ENCODE data around the gene PLEKHN1.
"Not testable (repeated sequence)": the region's sequence is repeated elsewhere in the genome, so short reads cannot be mapped to it uniquely, and the experiment has no call there.

PLEKHN1 gene

DNA sequence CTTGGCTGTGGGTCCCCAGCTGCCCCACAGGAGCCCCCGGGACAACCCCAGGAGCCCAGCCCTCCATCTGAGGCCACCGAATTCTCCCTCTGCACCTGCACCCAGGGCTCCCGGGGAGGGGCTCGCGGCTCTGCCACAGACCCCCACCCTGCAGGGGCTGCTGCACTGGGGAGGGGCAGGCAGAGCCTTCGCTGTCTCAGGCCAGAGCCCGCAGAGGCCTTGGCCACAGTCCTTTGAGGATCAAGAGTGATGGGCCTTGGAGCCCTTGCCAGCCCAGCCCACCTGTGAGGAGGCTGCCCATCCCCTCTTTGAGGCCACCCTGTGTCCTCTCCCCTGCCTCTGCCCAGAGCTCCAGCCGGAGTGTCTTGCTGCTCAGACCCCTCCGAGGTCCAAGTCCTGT lies 9.1 kb downstream of the PLEKHN1 start:
- DNase-seq, result no peak

DNA sequence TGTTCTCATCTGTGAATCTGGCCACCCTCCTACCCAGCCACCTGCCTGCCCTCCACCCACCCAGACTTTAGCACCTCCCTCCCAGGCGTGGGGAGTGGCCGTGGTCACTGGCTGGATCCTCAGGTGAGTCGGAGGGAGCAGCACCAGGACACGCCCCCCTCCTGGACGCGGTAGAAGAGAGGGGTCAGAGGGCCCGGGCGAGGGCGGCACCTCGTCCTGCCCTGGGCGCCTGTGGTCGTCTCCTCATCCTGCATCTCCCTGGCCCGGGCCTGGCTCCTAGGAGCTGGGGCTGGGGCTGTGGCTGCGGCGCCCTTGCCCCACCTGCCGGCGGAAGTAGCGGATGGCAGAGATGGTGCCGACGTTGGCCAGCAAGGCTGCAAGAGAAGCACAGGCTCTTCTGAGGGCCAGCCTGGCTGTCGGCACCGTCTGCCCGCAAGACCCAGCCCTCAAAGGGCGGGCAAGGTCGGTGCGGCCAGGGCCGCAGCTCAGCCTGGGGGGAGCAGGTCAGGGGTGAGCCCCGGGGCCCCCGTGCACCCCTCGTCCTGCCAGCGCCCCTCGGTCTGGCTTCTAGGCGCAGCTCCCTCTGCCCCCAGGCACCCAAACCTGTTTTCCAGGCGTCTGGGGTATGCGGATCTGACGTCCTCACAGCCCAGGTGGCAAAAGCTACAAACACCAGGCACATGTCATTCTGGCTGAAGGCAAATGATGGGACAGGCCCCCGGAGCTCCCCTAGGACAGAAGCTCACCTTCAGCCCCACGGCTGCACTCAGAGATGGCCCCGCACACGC lies 9.8 kb downstream of the PLEKHN1 start:
- peak; percentile 63 for DNase-seq

GRCh38 chr1:976791-977190 lies 10.5 kb downstream of the PLEKHN1 start:
- DNase-seq, result not testable (repeated sequence)

DNA sequence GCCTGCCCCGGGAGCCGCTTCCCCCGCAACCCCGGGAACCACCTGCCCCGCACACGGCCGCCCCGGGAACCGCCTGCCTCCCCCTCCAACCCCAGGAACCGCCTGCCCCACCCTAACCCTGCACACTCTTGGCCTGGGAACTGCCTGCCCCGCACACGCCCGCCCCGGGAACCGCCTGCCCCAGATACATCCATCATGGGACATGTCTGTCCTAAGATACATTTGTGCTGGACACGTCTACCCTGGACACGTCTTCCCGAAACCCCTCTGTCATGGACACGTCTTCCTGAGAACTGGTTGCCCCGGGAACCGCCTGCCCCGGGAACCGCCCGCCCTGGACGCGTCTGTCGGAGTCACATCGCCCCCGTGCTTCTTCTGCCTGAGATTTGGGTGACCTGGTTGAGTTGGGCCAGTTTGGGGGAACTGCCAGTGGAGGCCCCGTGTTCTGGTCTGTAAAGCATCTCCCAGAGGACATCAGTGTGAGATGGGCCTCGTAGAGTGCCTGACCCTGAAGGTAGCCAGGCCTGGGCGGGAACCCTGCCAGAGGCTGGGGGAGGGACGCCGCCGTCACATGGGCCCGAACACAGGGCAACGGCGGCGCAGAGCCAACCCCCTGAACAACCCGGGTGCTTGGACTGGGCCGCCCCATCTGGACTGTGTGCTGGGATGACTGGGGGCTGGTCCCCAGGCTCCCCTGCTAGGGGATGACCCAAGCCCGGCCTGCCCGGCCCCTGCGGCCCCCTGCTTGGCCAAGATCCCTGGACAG lies 12.0 kb downstream of the PLEKHN1 start:
- DNase-seq, result no peak

- no peak for DNase-seq
These were observed 12.8 kb downstream of the PLEKHN1 start for GRCh38 chr1:978835-979743.

- no peak for DNase-seq
These were observed 13.4 kb downstream of the PLEKHN1 start for GRCh38 chr1:979744-980072.

DNA sequence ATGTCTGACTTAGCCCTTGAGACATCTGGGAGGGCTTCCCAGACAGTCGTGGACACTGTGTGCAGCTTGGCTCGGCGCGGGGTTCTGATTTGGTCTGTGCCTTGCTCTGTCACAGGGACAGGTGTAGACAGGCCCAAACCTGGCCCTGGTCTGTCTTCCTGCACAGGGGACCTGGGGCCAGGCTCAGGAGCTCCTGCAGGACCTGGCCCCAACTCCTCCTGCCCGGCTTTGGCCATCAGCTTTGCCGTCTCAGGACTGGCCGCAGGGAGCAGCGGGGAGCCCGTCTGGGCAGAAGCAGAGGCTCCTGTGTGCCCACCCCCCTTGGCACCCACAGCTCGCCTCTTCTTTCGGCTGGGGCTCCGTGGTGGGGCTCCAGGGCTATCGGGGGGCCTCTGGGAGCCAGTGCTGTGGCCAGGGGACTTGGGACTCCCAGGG lies 13.9 kb downstream of the PLEKHN1 start:
- DNase-seq, result no peak

DNA sequence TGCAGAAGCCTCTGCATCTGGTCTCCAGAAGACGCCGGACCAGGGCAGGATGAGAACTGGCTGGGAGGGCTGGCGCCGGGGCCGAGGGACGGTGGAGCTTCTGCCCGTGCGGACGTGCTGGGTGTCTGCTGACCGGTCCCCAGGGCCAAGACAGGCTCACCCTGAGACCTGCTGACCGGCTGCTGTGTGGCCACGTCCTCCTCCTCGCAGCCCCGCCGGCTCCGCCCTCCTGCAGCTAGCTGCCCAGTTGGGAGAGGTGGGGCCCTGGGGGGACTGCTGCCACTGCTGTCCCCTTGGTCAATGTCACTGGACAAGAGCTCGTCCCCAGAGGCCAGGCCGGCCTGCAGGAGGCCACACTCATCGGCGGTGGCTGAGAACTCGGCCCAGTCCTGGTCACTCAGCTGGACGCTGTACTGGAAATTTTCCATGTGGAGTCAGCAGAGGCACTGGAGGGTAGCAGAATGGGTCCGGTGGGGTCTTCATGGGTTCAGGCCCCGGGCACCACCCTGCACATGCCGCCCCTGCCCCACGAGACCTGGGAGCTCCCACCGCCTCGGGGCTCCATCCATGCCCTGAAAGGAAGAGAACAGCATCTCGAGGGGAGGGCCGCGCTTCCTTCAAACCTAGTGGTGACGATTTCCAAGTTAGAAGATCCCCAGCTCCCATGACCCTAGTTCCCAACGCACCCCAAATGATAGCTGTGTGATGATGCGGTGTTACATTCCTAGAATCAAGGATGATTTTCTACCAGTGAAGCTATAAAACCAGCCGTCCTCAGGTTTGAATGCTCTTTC lies 14.5 kb downstream of the PLEKHN1 start:
- DNase-seq, result no peak

- no peak for DNase-seq
These were observed 15.2 kb downstream of the PLEKHN1 start for GRCh38 chr1:981491-981954.

DNA sequence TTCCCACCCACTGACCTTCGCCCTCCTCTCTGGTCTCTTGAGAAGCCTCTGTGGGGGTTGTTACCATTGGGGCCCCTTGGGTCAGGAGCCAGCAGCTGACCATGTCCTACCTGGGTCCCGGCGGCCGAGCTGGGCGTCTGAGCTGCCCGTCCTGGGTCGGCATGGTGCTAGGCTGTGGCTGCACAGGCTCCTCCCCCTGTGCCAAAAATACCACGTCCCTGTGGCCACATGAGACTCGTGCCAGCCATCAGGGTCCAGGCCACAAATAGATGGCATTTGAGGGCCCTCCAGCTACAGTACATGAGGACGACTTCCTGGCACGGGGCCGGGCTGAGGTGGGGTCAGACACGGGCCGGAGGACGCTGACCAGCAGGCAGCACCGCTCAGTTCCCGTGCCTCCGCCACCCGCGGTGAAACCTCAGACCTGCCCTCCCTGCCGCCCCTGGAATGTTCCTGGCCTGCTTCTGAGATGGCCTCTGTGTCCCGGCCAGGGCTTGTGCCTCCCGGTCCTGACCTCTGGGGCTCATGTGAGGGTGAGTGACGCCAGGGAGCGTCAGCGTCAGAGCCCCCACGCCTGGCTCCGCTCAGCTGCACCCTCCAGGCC lies 15.8 kb downstream of the PLEKHN1 start, which contains the start of gene PERM1:
TSS of gene PERM1 (minus strand) at position 139 of the 604 bp plus-strand sequence. CDS start 1,064 bp downstream, outside the sequence.
- no peak for DNase-seq

GRCh38 chr1:982765-983436 lies 16.6 kb downstream of the PLEKHN1 start:
- no peak for DNase-seq

- peak; percentile 66 for DNase-seq
These were observed 17.7 kb downstream of the PLEKHN1 start for GRCh38 chr1:983798-984475.

DNA sequence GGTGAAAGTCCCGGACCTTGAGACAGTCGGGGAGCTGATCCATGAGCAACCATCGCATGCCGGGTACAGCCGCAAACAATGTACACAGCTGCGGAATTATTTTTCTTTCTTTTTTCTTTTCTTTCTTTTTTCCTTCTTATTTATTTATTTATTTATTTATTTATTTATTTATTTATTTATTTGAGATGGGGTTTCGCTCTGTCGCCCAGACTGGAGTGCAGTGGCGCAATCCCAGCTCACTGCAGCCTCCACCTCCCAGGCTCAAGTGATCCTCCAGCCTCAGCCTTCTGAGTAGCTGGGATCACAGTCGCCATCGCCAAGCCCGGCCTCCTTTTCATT lies 18.2 kb downstream of the PLEKHN1 start:
- no peak for DNase-seq

GRCh38 chr1:985126-985525 lies 18.8 kb downstream of the PLEKHN1 start:
- no peak for DNase-seq

DNA sequence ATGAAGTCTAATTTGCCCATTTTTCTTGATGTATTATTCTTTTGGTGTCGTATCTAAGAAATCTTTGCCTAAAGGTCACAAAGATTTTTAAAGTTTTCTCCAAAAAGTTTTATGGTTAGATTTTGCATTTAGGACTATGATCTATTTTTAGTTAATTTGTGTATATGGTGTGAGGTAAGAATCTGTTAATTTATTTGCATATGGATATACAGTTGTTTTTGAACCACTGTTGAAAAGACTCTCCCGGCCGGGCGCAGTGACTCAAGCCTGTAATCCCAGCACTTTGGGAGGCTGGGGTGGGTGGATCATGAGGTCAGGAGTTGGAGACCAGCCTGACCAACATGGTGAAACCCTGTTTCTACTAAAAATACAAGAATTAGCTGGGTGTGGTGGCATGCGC lies 21.8 kb downstream of the PLEKHN1 start:
- not testable (repeated sequence) for DNase-seq

DNA sequence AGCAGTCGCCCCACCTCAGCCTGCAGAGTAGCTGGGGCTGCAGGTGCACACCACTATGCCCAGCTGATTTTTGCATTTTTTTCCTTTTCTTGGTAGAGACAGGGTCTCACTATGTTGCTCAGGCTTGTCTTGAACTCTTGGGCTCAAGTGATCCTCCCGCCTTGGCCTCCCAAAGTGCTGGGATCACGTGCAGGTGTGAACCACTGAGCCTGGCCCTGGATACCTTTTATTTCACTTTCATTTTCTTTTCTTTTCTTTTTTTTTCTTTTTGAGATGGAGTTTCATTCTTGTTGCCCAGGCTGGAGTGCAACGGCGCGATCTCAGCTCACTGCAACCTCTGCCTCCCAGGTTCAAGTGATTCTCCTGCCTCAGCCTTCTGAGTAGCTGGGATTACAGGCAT lies 25.0 kb downstream of the PLEKHN1 start:
- not testable (repeated sequence) for DNase-seq

DNA sequence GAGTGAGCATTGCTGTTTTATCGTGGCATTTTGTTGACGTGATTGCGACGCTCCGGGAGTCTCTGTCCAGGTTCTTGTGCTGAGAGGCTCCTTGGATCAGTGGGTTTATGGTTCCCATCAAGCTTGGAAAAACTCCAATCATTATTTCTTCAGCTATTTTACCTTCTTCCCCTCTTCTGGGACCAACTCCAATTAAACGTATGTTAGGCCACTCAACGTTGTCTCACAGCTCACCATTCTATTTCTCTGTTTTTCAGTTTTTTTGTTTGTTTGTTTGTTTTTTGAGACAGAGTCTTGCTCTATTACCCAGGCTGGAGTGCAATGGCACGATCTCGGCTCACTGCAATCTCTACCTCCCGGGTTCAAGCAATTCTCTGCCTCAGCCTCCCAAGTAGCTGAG lies 25.6 kb downstream of the PLEKHN1 start:
- no peak for DNase-seq

DNA sequence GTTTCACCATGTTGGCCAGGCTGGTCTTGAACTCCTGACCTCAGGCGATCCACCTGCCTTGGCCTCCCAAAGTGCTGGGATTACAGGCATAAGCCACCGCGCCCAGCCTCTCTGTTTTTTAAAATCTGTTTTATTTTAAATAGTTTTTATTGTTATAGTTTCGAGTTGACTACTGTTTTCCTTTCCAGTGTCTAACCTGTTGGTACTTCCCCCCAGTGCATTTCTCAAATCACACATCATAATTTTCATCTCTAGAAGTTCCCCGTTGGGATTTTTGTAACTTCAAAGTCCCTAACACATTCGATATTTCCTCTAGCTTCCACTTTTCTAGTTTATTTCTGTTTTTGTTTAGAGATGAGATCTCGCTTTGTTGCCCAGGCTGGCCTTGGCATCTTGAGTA lies 26.1 kb downstream of the PLEKHN1 start:
- DNase-seq, result no peak

GRCh38 chr1:993379-993995 lies 27.2 kb downstream of the PLEKHN1 start:
- no peak for DNase-seq

DNA sequence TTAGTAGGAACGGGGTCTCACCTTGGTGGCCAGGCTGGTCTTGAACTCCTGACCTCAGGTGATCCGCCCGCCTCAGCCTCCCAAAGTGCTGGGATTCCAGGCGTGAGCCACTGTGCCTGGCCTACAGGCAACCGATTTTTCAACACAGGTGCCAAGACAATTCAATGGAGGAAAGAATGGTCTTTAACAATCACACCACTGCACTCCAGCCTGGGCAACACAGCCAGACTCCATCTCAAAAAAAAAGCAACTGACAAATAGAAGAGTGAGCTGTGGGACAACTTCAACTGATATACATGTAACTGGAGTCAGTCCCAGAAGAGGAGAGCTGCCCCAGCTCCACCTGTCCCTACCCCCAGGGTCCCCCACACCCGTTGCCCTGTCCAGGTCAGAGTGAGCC lies 28.3 kb downstream of the PLEKHN1 start:
- not testable (repeated sequence) for DNase-seq
